HG02840 (cell line): ENCODE results near the gene HEXD.
"Not testable (repeated sequence)": the region's sequence is repeated elsewhere in the genome, so short reads cannot be mapped to it uniquely, and the experiment has no call there.

Source experiments
- ATAC-seq: cut with Tn5 transposase; IDR thresholded peaks from one replicate; pipeline ENCODE4 v1.9.1; 2021; ENCODE audit warnings: mild to moderate bottlenecking, moderate library complexity, moderate number of reproducible peaks; ENCODE audit not compliant: unreplicated experiment, low FRiP score

The HEXD gene

GRCh38 chr17:82450357-82451106, 32.4 kb downstream of the HEXD start, which contains the start of gene CYBC1:
TSS of gene CYBC1 (minus strand) at chr17:82450752. CDS start at chr17:82449254, 1,498 bp downstream.
- peak; percentile 72 for ATAC-seq

- no peak for ATAC-seq
Measured at GRCh38 chr17:82452162-82452561, 34.0 kb downstream of the HEXD start.

GRCh38 chr17:82453151-82453550, 35.0 kb downstream of the HEXD start:
- ATAC-seq: not testable (repeated sequence)

GRCh38 chr17:82453706-82454105, 35.6 kb downstream of the HEXD start:
- not testable (repeated sequence) for ATAC-seq

- ATAC-seq: peak; percentile 2
Measured at GRCh38 chr17:82457073-82457928, 39.2 kb downstream of the HEXD start.

GRCh38 chr17:82457929-82458178, 39.7 kb downstream of the HEXD start:
- no peak for ATAC-seq

- ATAC-seq: peak; percentile 94
Measured at GRCh38 chr17:82458179-82458884, 40.2 kb downstream of the HEXD start, which contains the start of gene NARF. TSS of gene NARF (plus strand) at chr17:82458741. CDS start at chr17:82458804, 63 bp downstream.

GRCh38 chr17:82458885-82459424, 40.8 kb downstream of the HEXD start:
- ATAC-seq: no peak

GRCh38 chr17:82459936-82460335, 41.8 kb downstream of the HEXD start:
- ATAC-seq: not testable (repeated sequence)

GRCh38 chr17:82461827-82462524, 43.8 kb downstream of the HEXD start:
- ATAC-seq: no peak

- ATAC-seq: no peak
Measured at GRCh38 chr17:82463391-82463790, 45.2 kb downstream of the HEXD start.

GRCh38 chr17:82463925-82464566, 45.9 kb downstream of the HEXD start:
- ATAC-seq: no peak

GRCh38 chr17:82464567-82464929, 46.4 kb downstream of the HEXD start:
- ATAC-seq: no peak

GRCh38 chr17:82465023-82465603, 47.0 kb downstream of the HEXD start:
- ATAC-seq: no peak

- ATAC-seq: no peak
Measured at GRCh38 chr17:82468692-82469091, 50.5 kb downstream of the HEXD start.

GRCh38 chr17:82470065-82470464, 51.9 kb downstream of the HEXD start:
- ATAC-seq: no peak

GRCh38 chr17:82474223-82475010, 56.3 kb downstream of the HEXD start:
- no peak for ATAC-seq

GRCh38 chr17:82475458-82475857, 57.3 kb downstream of the HEXD start:
- no peak for ATAC-seq

- no peak for ATAC-seq
Measured at GRCh38 chr17:82477934-82478333, 59.8 kb downstream of the HEXD start.
